Duodenal mucosa (tissue), 2 donors: Measurements from ENCODE around the gene ZFP36L2.

Source experiments
- H3K27ac ChIP-seq: one replicate; pipeline ENCODE4 v1.7.0; 2013; ENCODE audit warnings: low read depth, low read length
- H3K27me3 ChIP-seq, 2 donors: one replicate each; pipeline ENCODE4 v1.7.0; 2013; ENCODE audit warnings: low read length in 2 of 2, control low read depth in 1 of 2; ENCODE audit not compliant: insufficient read depth in 2 of 2, control insufficient read depth in 1 of 2
- H3K36me3 ChIP-seq, 2 donors: one replicate each; pipeline ENCODE4 v1.7.0; 2013; ENCODE audit warnings: low read length in 2 of 2, control low read depth in 1 of 2; ENCODE audit not compliant: insufficient read depth in 2 of 2, control insufficient read depth in 1 of 2
- H3K4me1 ChIP-seq, 2 donors: one replicate each; pipeline ENCODE4 v1.7.0; 2013; ENCODE audit warnings: low read length in 2 of 2, control low read depth in 1 of 2; ENCODE audit not compliant: insufficient read depth in 2 of 2, control insufficient read depth in 1 of 2
- H3K4me3 ChIP-seq, 2 donors: one replicate each; pipeline ENCODE4 v1.7.0; 2013; ENCODE audit warnings: low read length in 2 of 2, low read depth in 1 of 2
- H3K9ac ChIP-seq, 2 donors: one replicate each; pipeline ENCODE4 v1.7.0; 2013; ENCODE audit warnings: low read length in 2 of 2, low read depth in 1 of 2
- H3K9me3 ChIP-seq, 2 donors: one replicate each; pipeline ENCODE4 v1.7.0; 2013; ENCODE audit warnings: low read length in 2 of 2, control low read depth in 1 of 2; ENCODE audit not compliant: control insufficient read depth in 1 of 2

Gene ZFP36L2

GRCh38 chr2:43218702-43219382 is 7.6 kb downstream of the ZFP36L2 start:
- H3K4me1 ChIP-seq = peaks cover 40 to 44% of the 10 kb centered on the region in 2 donors
- no peaks in the 10 kb centered on the region for H3K9me3 ChIP-seq
- H3K36me3 ChIP-seq = peaks cover 16 to 24% of the 10 kb centered on the region in 2 donors
- H3K4me3 ChIP-seq = peak overlapping the region; percentile 75 to 91
- peak overlapping the region; percentile 79 to 91 for H3K9ac ChIP-seq
- H3K27ac ChIP-seq = peak overlapping the region; percentile 98
- no peaks in the 10 kb centered on the region for H3K27me3 ChIP-seq

DNA sequence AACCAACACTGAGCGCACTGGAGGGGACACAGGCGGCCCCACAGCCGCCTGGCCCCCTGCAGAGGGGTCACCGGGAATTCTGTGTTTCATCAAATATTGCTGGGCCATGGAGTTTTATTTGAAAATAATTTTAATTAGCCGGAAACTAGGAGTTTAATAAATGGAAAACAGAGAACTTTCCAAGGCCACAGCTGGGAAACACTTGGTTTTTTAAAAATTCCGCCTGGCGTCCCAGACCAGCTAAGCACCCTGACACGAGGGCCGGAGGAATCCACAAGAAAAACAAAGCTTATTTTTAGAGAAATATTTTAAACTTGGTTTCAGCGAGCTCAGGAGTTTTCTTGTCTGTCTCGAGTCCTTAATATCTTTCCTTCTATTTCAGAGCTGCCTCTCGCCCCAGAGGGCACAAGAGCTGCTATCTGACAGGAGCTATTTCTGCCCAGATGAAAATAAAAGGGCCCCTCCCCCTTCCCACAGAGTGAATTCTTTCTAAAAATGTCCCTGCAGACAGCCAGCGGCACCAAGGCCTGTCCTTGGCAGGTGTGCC is 8.2 kb downstream of the ZFP36L2 start:
- H3K9ac ChIP-seq = peak overlapping the region; percentile 79 to 91
- peak overlapping the region; percentile 75 to 91 for H3K4me3 ChIP-seq
- H3K4me1 ChIP-seq = peaks cover 41 to 44% of the 10 kb centered on the region in 2 donors

DNA sequence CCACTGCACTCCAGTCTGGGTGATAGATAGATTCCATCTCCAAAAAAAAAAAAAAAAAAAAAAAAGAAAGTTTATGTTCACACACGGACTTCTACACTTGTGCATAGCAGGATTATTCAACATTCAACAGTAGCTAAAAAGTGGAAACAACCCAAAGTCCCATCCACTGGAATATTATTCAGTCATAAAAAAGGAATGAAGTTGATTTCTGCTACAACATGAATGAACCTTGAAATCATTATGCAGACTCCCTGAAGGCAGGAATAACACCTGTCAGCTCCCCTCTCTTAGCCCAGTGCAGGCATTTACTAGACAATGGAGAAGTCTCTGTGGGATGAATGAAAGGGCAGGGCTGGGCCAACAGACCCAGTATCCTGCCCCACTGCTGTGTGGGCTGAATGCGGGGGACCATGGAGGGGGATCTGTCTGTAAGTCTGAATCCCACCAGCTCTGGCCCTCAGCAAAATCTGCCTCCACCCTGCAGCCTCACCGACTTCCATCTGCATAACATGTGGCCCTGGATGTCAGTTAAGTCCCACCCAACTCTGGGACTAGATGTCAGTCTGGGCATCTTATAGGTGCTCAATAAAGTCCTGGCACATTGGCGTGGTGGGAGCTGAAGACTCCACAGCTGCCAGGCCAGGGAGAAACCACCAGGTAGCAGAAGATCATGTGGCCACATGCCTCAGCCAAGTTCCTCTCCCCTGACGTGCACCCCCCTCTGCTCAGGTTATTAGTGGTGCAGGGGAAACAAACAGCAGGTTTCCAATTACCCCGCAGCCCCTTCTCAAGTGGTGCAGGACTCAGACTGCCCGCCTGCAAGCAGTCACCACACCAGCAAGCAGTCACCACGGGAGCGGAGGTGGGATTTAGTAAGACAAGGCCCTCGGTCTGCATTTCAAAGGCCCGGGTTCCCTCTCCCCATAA is 8.9 kb downstream of the ZFP36L2 start:
- H3K9ac ChIP-seq = peak overlapping the region; percentile 79 to 91
- H3K27me3 ChIP-seq = no peaks in the 10 kb centered on the region

More for the DNA sequence above, 8.2 kb downstream of the ZFP36L2 start:
- Histone ChIP-seq H3K36me3 (peaks cover 10 to 19% of the 10 kb centered on the region in 2 donors), H3K9me3 (no peaks in the 10 kb centered on the region), H3K27ac (peak overlapping the region; percentile 98), H3K27me3 (no peaks in the 10 kb centered on the region)

GRCh38 chr2:43216629-43217028 is 9.8 kb downstream of the ZFP36L2 start:
- H3K36me3 ChIP-seq = peaks cover 0 to 5% of the 10 kb centered on the region in 2 donors
- H3K4me3 ChIP-seq = no peak overlapping the region
- H3K27ac ChIP-seq = no peak overlapping the region
- peaks cover 47 to 48% of the 10 kb centered on the region in 2 donors for H3K4me1 ChIP-seq
- H3K9me3 ChIP-seq = no peaks in the 10 kb centered on the region
- H3K9ac ChIP-seq = no peak overlapping the region
- no peaks in the 10 kb centered on the region for H3K27me3 ChIP-seq

More for the DNA sequence above, 8.9 kb downstream of the ZFP36L2 start:
- Histone ChIP-seq H3K4me1 (peaks cover 48 to 51% of the 10 kb centered on the region in 2 donors), H3K36me3 (peaks cover 4 to 11% of the 10 kb centered on the region in 2 donors), H3K9me3 (no peaks in the 10 kb centered on the region), H3K27ac (peak overlapping the region; percentile 98), H3K4me3 (no peak overlapping the region)

GRCh38 chr2:43215673-43216255 is 10.6 kb downstream of the ZFP36L2 start:
- no peaks in the 10 kb centered on the region for H3K9me3 ChIP-seq
- H3K36me3 ChIP-seq = no peaks in the 10 kb centered on the region
- peaks cover 39 to 42% of the 10 kb centered on the region in 2 donors for H3K4me1 ChIP-seq
- no peak overlapping the region for H3K27ac ChIP-seq
- H3K27me3 ChIP-seq = no peaks in the 10 kb centered on the region
- H3K4me3 ChIP-seq = no peak overlapping the region
- H3K9ac ChIP-seq = no peak overlapping the region

- H3K4me3 ChIP-seq = no peak overlapping the region
- peaks cover 32 to 40% of the 10 kb centered on the region in 2 donors for H3K4me1 ChIP-seq
- H3K27me3 ChIP-seq = no peaks in the 10 kb centered on the region
- H3K27ac ChIP-seq = no peak overlapping the region
- H3K9ac ChIP-seq = no peak overlapping the region
- no peaks in the 10 kb centered on the region for H3K36me3 ChIP-seq
- H3K9me3 ChIP-seq = no peaks in the 10 kb centered on the region
These were observed 12.2 kb downstream of the ZFP36L2 start for GRCh38 chr2:43214253-43214652.

- Histone ChIP-seq H3K36me3 (no peaks in the 10 kb centered on the region), H3K27me3 (no peaks in the 10 kb centered on the region), H3K27ac (no peak overlapping the region), H3K4me3 (no peak overlapping the region), H3K9ac (peak overlapping the region in 1 of 2 donors; percentile 4), H3K9me3 (no peaks in the 10 kb centered on the region), H3K4me1 (peaks cover 19 to 30% of the 10 kb centered on the region in 2 donors)
These were observed 13.5 kb downstream of the ZFP36L2 start for GRCh38 chr2:43212931-43213330.

DNA sequence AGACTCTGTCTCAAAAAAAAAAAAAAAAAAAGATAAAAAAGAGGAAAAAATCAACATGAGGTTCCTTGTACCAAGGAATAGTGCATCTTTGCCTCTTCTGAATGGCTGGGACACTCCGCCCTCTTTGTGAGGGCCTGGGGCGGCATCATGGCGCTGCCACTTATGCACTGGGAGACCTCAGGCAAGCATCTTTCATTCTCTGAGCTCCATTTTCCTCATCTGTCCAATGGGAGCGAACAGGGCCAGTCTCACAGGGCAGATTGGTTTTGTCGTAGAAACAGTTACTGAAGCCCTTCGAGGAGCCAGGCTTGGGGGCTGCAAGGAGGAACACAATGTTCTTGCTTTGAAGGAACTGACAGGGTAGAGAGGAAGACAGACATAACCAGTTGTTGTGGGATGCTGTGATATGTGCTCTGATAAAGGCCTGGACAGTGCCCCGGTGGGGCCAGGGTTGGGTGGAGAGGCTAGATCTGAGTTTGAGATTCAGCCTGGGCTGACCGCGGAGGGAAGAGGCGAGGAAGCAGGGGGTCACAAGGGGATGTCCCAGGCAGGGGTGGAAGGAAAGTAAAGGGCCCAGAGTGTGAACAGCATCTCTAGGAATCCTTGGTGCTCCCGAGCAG is 14.1 kb downstream of the ZFP36L2 start:
- H3K9me3 ChIP-seq = no peaks in the 10 kb centered on the region
- H3K4me1 ChIP-seq = peaks cover 20 to 27% of the 10 kb centered on the region in 2 donors
- H3K27ac ChIP-seq = no peak overlapping the region
- no peaks in the 10 kb centered on the region for H3K36me3 ChIP-seq
- H3K27me3 ChIP-seq = no peaks in the 10 kb centered on the region
- H3K4me3 ChIP-seq = no peak overlapping the region
- peak overlapping the region in 1 of 2 donors; percentile 4 for H3K9ac ChIP-seq

DNA sequence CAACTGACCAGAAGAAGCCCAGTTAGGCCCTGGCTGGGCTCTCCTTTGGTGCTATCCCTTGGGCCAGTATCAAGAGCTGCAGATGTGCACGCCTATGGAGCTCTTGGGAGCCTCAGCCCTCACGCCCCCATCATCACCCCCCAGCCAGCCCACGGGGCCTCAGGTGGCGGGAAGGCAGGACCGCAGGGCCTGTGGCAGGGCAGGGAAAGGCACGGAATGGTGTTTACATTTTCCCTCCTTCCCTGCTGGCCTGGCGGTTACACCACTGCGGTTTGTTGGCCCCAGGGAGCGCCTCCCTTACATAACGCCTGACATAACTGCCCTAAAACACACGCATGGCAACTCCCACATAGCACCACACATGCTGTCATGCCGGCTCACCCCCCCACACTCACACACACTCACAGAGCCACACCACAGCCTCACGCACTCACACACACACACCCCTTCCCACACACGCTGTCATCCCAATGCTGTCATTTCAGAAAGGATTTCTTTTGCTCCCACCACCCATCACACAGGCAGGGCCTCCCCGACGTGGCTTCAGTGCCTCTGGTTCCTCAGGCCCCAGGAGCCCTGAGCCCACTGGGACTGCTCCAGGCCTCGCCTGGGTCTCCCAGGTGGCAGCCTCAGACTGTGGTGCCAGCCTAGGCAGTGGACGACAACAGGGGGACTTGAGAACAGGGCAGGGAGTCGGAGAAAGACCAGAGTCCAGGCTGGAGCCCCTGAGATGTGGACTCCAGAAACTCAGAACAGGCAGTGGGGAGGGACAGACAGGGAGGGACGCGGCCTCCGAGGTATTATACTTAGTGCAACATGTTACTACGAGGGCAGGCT is 15.7 kb downstream of the ZFP36L2 start:
- H3K9ac ChIP-seq = no peak overlapping the region
- no peak overlapping the region for H3K27ac ChIP-seq
- H3K36me3 ChIP-seq = no peaks in the 10 kb centered on the region
- no peaks in the 10 kb centered on the region for H3K9me3 ChIP-seq
- H3K4me1 ChIP-seq = peaks cover 20 to 27% of the 10 kb centered on the region in 2 donors
- H3K27me3 ChIP-seq = no peaks in the 10 kb centered on the region
- no peak overlapping the region for H3K4me3 ChIP-seq
